OCI-LY1 (cell line): ENCODE measurements around the gene ADAT1.

Experiments used
- H2AFZ ChIP-seq: fragments of 200-600 bp; sonication (generic), shearing (Covaris generic); 2 replicates; pipeline ENCODE4 v1.6.0; 2014; ENCODE audit warnings: antibody characterized with exemption, mild to moderate bottlenecking, low read length
- H3F3A ChIP-seq: fragments of 200-600 bp; sonication (generic), shearing (Covaris generic); 2 replicates; pipeline ENCODE4 v1.6.0; 2014; ENCODE audit warnings: mild to moderate bottlenecking, antibody characterized with exemption, low read length, moderate library complexity; ENCODE audit not compliant: insufficient read depth
- H3K27ac ChIP-seq: fragments of 200-600 bp; sonication (generic); 2 replicates; pipeline ENCODE4 v1.5.1; 2014; ENCODE audit warnings: low read length, mixed run types, mild to moderate bottlenecking, low read depth; ENCODE audit not compliant: poor library complexity, severe bottlenecking
- H3K27me3 ChIP-seq: fragments of 200-600 bp; sonication (generic); 2 replicates; pipeline ENCODE4 v1.6.0; 2014; ENCODE audit warnings: antibody characterized with exemption, mild to moderate bottlenecking, low read length, moderate library complexity; ENCODE audit not compliant: insufficient read depth
- H3K36me3 ChIP-seq: fragments of 200-600 bp; sonication (generic); 2 replicates; pipeline ENCODE4 v1.6.1; 2014; ENCODE audit warnings: mild to moderate bottlenecking, antibody characterized with exemption, low read length, moderate library complexity, mixed read lengths; ENCODE audit not compliant: insufficient read depth
- H3K4me1 ChIP-seq: fragments of 200-600 bp; sonication (generic); 2 replicates; pipeline ENCODE4 v1.5.1; 2014; ENCODE audit warnings: mild to moderate bottlenecking, low read length, moderate library complexity; ENCODE audit not compliant: insufficient read depth, severe bottlenecking
- H3K4me2 ChIP-seq: fragments of 200-600 bp; sonication (generic), shearing (Covaris generic); 2 replicates; pipeline ENCODE4 v1.6.1; 2014; ENCODE audit warnings: low read length
- H3K4me3 ChIP-seq: fragments of 200-600 bp; sonication (generic); 2 replicates; pipeline ENCODE4 v1.5.1; 2014; ENCODE audit warnings: low read length, low read depth, mild to moderate bottlenecking, mixed read lengths; ENCODE audit not compliant: poor library complexity, severe bottlenecking
- H3K79me2 ChIP-seq: fragments of 200-600 bp; shearing (Covaris generic); 2 replicates; pipeline ENCODE4 v1.6.1; 2016; ENCODE audit warnings: mixed run types, low read length, mixed read lengths; ENCODE audit not compliant: insufficient read depth
- H3K9ac ChIP-seq: fragments of 200-600 bp; sonication (generic), shearing (Covaris generic); 2 replicates; pipeline ENCODE4 v1.6.1; 2014; ENCODE audit warnings: mild to moderate bottlenecking, low read length, mixed read lengths
- H3K9me2 ChIP-seq: fragments of 200-600 bp; sonication (generic), shearing (Covaris generic); 2 replicates; pipeline ENCODE4 v1.6.1; 2014; ENCODE audit warnings: low read depth, mild to moderate bottlenecking, low read length, mixed read lengths
- H3K9me3 ChIP-seq: fragments of 200-600 bp; shearing (Covaris generic); 2 replicates; pipeline ENCODE4 v1.6.1; 2014; ENCODE audit warnings: low read length, mixed read lengths
- H4K20me1 ChIP-seq: fragments of 200-600 bp; sonication (generic), shearing (Covaris generic); 2 replicates; pipeline ENCODE4 v1.6.0; 2016; ENCODE audit warnings: mild to moderate bottlenecking, low read length; ENCODE audit not compliant: insufficient read depth
- CTCF ChIP-seq: fragments of 200-600 bp; sonication (generic), shearing (Covaris generic); IDR thresholded peaks from 2 replicates; pipeline ENCODE4 v1.5.1; 2017; ENCODE audit warnings: mild to moderate bottlenecking, antibody characterized with exemption, low read length, moderate library complexity, mixed read lengths
- EZH2 ChIP-seq: fragments of 200-600 bp; sonication (generic), shearing (Covaris generic); IDR thresholded peaks from 2 replicates; pipeline ENCODE4 v1.8.0; 2017; ENCODE audit warnings: borderline replicate concordance, mixed run types, mild to moderate bottlenecking, antibody characterized with exemption, low read length, moderate library complexity, mixed read lengths

ADAT1 gene

DNA sequence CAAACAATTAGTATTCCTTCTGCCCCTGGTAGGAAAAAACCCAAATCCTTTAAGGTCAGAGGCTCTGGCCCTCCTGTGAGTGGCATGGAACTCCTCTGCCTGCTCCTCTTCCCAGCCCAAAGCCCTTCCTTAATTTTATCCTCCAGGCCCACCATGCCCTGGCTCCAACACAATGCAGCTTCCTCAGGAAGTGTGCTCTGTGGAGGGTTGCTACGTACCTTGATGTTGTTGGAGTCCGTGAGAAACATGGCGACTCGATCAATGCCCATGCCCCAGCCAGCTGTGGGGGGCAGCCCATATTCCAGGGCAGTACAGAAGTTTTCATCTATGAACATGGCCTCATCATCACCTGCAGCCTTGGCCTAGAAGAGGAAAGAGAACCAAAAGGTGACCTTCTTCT, 5.3 kb upstream of the ADAT1 start:
- Histone ChIP-seq H3K4me3 (no peak overlapping the region), H3K9me2 (no peaks in the 10 kb centered on the region), H3K27me3 (no peaks in the 10 kb centered on the region), H3K9ac (no peak overlapping the region), H4K20me1 (no peaks in the 10 kb centered on the region), H3K9me3 (no peaks in the 10 kb centered on the region), H3K4me2 (no peak overlapping the region), H3F3A (no peaks in the 10 kb centered on the region; the same call in 1 of the 2 replicates), H3K4me1 (peaks cover 4% of the 10 kb centered on the region), H3K27ac (no peak overlapping the region), H2AFZ (no peak overlapping the region), H3K79me2 (no peaks in the 10 kb centered on the region), H3K36me3 (peaks cover 76% of the 10 kb centered on the region)
- no peak for TF ChIP-seq EZH2
- no peak for TF ChIP-seq CTCF

DNA sequence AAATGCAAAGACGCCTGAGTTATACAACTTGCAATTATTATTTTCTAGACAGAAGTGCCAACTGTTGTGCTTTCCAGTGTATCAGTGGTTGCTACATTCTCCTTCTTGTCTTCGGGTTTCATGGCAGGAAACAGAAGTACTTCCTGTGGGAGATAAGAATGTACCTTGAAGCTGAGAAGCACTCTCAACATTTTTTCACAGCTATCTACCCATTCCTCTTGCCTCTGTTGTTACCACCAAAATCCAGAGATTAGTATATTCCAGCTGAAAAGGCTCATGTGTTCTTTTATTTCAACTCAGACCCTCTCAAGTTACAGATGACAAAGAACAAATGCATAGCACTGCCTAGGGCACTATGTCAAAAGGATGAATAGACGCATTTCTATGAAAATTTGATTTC, 4.8 kb upstream of the ADAT1 start:
- H4K20me1 ChIP-seq, result no peaks in the 10 kb centered on the region
- H3K9me2 ChIP-seq, result no peaks in the 10 kb centered on the region
- no peak overlapping the region for H2AFZ ChIP-seq
- H3F3A ChIP-seq, result no peaks in the 10 kb centered on the region; the same call in 1 of the 2 replicates
- H3K9ac ChIP-seq, result no peak overlapping the region
- no peak for TF ChIP-seq EZH2
- TF ChIP-seq CTCF, result no peak
- no peaks in the 10 kb centered on the region for H3K79me2 ChIP-seq
- H3K27ac ChIP-seq, result no peak overlapping the region
- no peaks in the 10 kb centered on the region for H3K27me3 ChIP-seq
- peaks cover 71% of the 10 kb centered on the region for H3K36me3 ChIP-seq
- peaks cover 5% of the 10 kb centered on the region for H3K4me1 ChIP-seq
- no peak overlapping the region for H3K4me2 ChIP-seq
- no peaks in the 10 kb centered on the region for H3K9me3 ChIP-seq
- no peak overlapping the region for H3K4me3 ChIP-seq

DNA sequence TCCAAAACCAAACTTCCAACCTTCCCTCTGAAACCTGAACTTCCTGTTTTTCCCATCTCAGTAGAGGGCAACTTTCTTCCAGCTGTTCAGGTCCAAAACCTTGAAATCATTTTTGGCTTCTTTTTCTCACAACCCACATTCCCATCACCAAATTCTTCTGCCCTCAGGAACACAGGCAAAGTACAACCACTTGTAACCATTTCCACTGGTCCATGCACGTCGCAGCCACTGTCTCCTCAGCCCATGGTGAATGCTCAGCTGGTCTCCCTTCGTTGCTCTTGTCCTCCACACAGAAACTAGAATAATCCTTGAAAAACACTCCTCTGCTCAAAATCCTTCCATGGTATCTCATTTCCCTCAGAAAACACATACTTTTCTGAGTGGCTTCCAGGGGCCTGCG, 3.7 kb upstream of the ADAT1 start:
- H3F3A ChIP-seq, result no peaks in the 10 kb centered on the region; the same call in 1 of the 2 replicates
- H3K4me3 ChIP-seq, result no peak overlapping the region
- no peak overlapping the region for H2AFZ ChIP-seq
- H3K9me3 ChIP-seq, result no peaks in the 10 kb centered on the region
- no peaks in the 10 kb centered on the region for H4K20me1 ChIP-seq
- H3K4me2 ChIP-seq, result no peak overlapping the region
- peaks cover 62% of the 10 kb centered on the region for H3K36me3 ChIP-seq
- no peaks in the 10 kb centered on the region for H3K9me2 ChIP-seq
- H3K27ac ChIP-seq, result no peak overlapping the region
- H3K9ac ChIP-seq, result no peak overlapping the region
- H3K4me1 ChIP-seq, result peaks cover 11% of the 10 kb centered on the region
- no peaks in the 10 kb centered on the region for H3K27me3 ChIP-seq
- TF ChIP-seq EZH2 (no peak), CTCF (no peak)
- peaks cover 6% of the 10 kb centered on the region; the same call in 1 of the 2 replicates for H3K79me2 ChIP-seq
